HepG2 (cell line): ENCODE data around the gene SPCS1. TPM values are rescaled to one million over a fixed set of nuclear protein-coding genes. Genes with fewer than 3 reads are reported as not detected.

Source experiments
- ATAC-seq: fragments of 200-7000 bp; cut with Tn5 transposase; 3 replicates; pipeline ENCODE4 v1.9.1; 2020; ENCODE audit warnings: mild to moderate bottlenecking, moderate library complexity
- Bru-seq: library from RNA; stranded (reverse); fragments of 400-500 nt; gene quantifications from one replicate; lab custom pipeline; 2021; lab: Mats Ljungman, UMichigan
- BruChase-seq, 2 experiments: library from RNA; stranded (reverse); fragments of 400-500 nt; gene quantifications; one replicate each; lab custom pipeline; 2021; lab: Mats Ljungman, UMichigan
- BruUV-seq: library from RNA; stranded (reverse); fragments of 400-500 nt; replicated peaks from 2 replicates; lab custom pipeline; 2021; lab: Mats Ljungman, UMichigan
- CTCF ChIA-PET: fragments of 300-600 bp; formaldehyde crosslinking; extraction: SDS; loops from one replicate; lab custom pipeline; 2021; ENCODE audit warnings: low total read pairs, inconsistent platforms, low intra/inter-chr PET ratio; lab: Yijun Ruan, JAX
- POLR2A ChIA-PET: fragments of 350-600 bp; sonication (Branson Sonifier 250); formaldehyde crosslinking; loops from one replicate; lab custom pipeline; 2020; ENCODE audit warnings: antibody characterized with exemption, inconsistent platforms; lab: Yijun Ruan, JAX
- DNase-seq: peaks from one replicate; pipeline ENCODE4 v3.0.0-alpha.2; 2015; ENCODE audit warnings: low spot score
- FAIRE-seq: peaks from 3 replicates; lab custom pipeline; 2011; peaks lifted over from hg19 to GRCh38; lab: Jason Lieb, UNC
- H2AFZ ChIP-seq: one replicate; pipeline ENCODE4 v1.6.1; 2011; ENCODE audit warnings: low read length, inconsistent platforms
- H3K27ac ChIP-seq: fragments of 300-600 bp; 3 replicates; pipeline ENCODE4 v1.8.0; 2011; ENCODE audit warnings: mixed run types, mild to moderate bottlenecking, mixed read lengths, low read length, inconsistent platforms; ENCODE audit not compliant: insufficient read depth; ENCODE audit errors: extremely low read length
- H3K27me3 ChIP-seq, 2 experiments: fragments of 200-600 bp in 1 of 2; 2 replicates in 1 of 2; 3 replicates in 1 of 2; pipeline versions ENCODE4 v1.6.0 to v1.8.0; 2011; ENCODE audit warnings: low read length in 2 of 2, mild to moderate bottlenecking in 2 of 2, moderate library complexity in 2 of 2, inconsistent platforms in 1 of 2; ENCODE audit not compliant: insufficient read depth in 2 of 2, control insufficient read depth in 1 of 2
- H3K36me3 ChIP-seq, 2 experiments: fragments of 200-600 bp in 1 of 2; replicated peaks in 1 of 2; 2 replicates in 1 of 2; 3 replicates in 1 of 2; pipeline versions ENCODE4 v1.5.1 to v1.8.0; 2011; ENCODE audit warnings: low read length in 2 of 2, inconsistent platforms in 1 of 2; ENCODE audit not compliant: insufficient read depth in 2 of 2, control insufficient read depth in 1 of 2
- H3K4me1 ChIP-seq: 2 replicates; pipeline ENCODE4 v1.5.1; 2012; ENCODE audit warnings: low read length, inconsistent platforms; ENCODE audit not compliant: insufficient read depth
- H3K4me2 ChIP-seq: 2 replicates; pipeline ENCODE4 v1.6.0; 2011; ENCODE audit warnings: low read depth, low read length, inconsistent platforms
- H3K4me3 ChIP-seq, 3 experiments: fragments of 200-600 bp in 1 of 3; sonication (generic), shearing (Covaris generic) in 1 of 3; replicated peaks in 1 of 3; 2 replicates each; pipeline ENCODE4 v1.5.1; 2011 to 2016; ENCODE audit warnings: low read length in 3 of 3, inconsistent platforms in 2 of 3, low read depth in 2 of 3, mild to moderate bottlenecking in 2 of 3, control low read depth in 1 of 3, mixed read lengths in 1 of 3; ENCODE audit not compliant: insufficient read depth in 1 of 3
- H3K79me2 ChIP-seq: one replicate; pipeline ENCODE4 v1.6.1; 2011; ENCODE audit warnings: low read length, inconsistent platforms; ENCODE audit not compliant: insufficient read depth
- H3K9ac ChIP-seq: 2 replicates; pipeline ENCODE4 v1.6.0; 2011; ENCODE audit warnings: mild to moderate bottlenecking, low read depth, low read length, inconsistent platforms; ENCODE audit not compliant: insufficient read depth
- H3K9me3 ChIP-seq: 2 replicates; pipeline ENCODE4 v1.5.1; 2012; ENCODE audit warnings: mild to moderate bottlenecking, low read length
- H4K20me1 ChIP-seq: 2 replicates; pipeline ENCODE4 v1.6.0; 2011; ENCODE audit warnings: inconsistent platforms, mild to moderate bottlenecking, low read length, moderate library complexity; ENCODE audit not compliant: insufficient read depth
- ATAD3A ChIP-seq: sonication (generic); formaldehyde crosslinking; IDR thresholded peaks from 2 replicates; pipeline ENCODE4 v1.4.0; 2020; ENCODE audit warnings: missing genetic modification reagents
- CEBPG ChIP-seq: IDR thresholded peaks from 2 replicates; pipeline ENCODE4 v1.6.1; 2016
- NAIF1 ChIP-seq: sonication (generic); formaldehyde crosslinking; IDR thresholded peaks from 2 replicates; pipeline ENCODE4 v1.5.0; 2020; ENCODE audit warnings: mild to moderate bottlenecking, missing genetic modification reagents, borderline replicate concordance
- SP1 ChIP-seq, 2 experiments: fragments of 450-650 bp in 1 of 2; sonication (generic) in 1 of 2; formaldehyde crosslinking in 1 of 2; IDR thresholded peaks; 2 replicates each; pipeline versions ENCODE4 v1.4.0 to v1.6.1; 2016 to 2020; ENCODE audit warnings: missing genetic modification reagents in 1 of 2
- ZBTB21 ChIP-seq: sonication (generic); formaldehyde crosslinking; IDR thresholded peaks from 2 replicates; pipeline ENCODE4 v1.4.0; 2020; ENCODE audit warnings: missing genetic modification reagents
- ZBTB7A ChIP-seq: sonication (generic); formaldehyde crosslinking; IDR thresholded peaks from 2 replicates; pipeline ENCODE4 v1.8.0; 2022; ENCODE audit warnings: mild to moderate bottlenecking, missing genetic modification reagents
- ZSCAN29 ChIP-seq: sonication (generic); formaldehyde crosslinking; conservative IDR thresholded peaks from 2 replicates; pipeline ENCODE4 v1.4.0; 2020; ENCODE audit warnings: mild to moderate bottlenecking, missing genetic modification reagents
- WGBS: methylation state at CpG from one replicate; pipeline ENCODE4 v1.1.6; 2017; ENCODE audit warnings: low lambda C conversion rate; 5-methylcytosine and 5-hydroxymethylcytosine counted together
- in situ Hi-C: cut with HindIII; loops from 2 replicates; pipeline ENCODE4 v1.10.0; 2017; ENCODE audit warnings: low pct_unique_long_range_greater_than_20kb; ENCODE audit not compliant: extremely low pct_ligation_motif_present
- intact Hi-C: fragments of 100-400 bp; cut with micrococcal nuclease; formaldehyde crosslinking; loops from one replicate; pipeline ENCODE4 v1.10.0; 2022; ENCODE audit not compliant: unreplicated experiment
- long read RNA-seq, 2 experiments: library from RNA in 1 of 2; library from polyadenylated mRNA in 1 of 2; stranded (forward) in 1 of 2; unstranded in 1 of 2; transcript quantifications; one replicate each; pipeline ENCODE4 v2.0.0, GENCODE V29; 2019 to 2022
- polyA minus RNA-seq, 3 experiments: library from RNA; depleted of rRNA, polyadenylated mRNA; stranded (reverse); fragments of >200 nt; gene quantifications; 2 replicates each; pipeline ENCODE4 v1.2.3, GENCODE V29; 2011; ENCODE audit warnings: low replicate concordance in 1 of 3
- polyA plus RNA-seq, 8 experiments: library from polyadenylated mRNA; depleted of rRNA in 3 of 8; stranded (reverse) in 7 of 8; unstranded in 1 of 8; fragments of >200 nt; fragmentation: Illumina TruSeq in 4 of 8; extraction: Trizol in 4 of 8; gene quantifications; 2 replicates each; pipeline versions ENCODE4 v1.2.1 to v1.2.3, GENCODE V29; 2011 to 2016; ENCODE audit warnings: low read depth in 4 of 8, missing spikeins in 1 of 8, mixed read lengths in 1 of 8; ENCODE audit not compliant: insufficient read depth in 1 of 8
- total RNA-seq, 5 experiments: library from RNA; depleted of rRNA; stranded (reverse); fragments of >200 nt; fragmentation: Illumina TruSeq; extraction: Trizol; gene quantifications; 2 replicates each; pipeline ENCODE4 v1.2.3, GENCODE V29; 2016; ENCODE audit warnings: low read depth in 1 of 5
- TF ChIP-seq, protein P1 (sequence below): sonication (generic); formaldehyde crosslinking; IDR thresholded peaks from 2 replicates; pipeline ENCODE4 v1.4.0; 2020; ENCODE audit warnings: mild to moderate bottlenecking, missing genetic modification reagents

Gene SPCS1
- total RNA-seq (2016; rRNA removed; fragmentation: Illumina TruSeq; extraction: Trizol): 100 and 120 TPM in 2 replicates
- total RNA-seq (2016; cell fraction: cytosol; rRNA removed; fragmentation: Illumina TruSeq; extraction: Trizol; ENCODE audit: low read depth): 40.5 and 45.6 TPM in 2 replicates
- total RNA-seq (2016; cell fraction: insoluble cytoplasmic fraction; rRNA removed; fragmentation: Illumina TruSeq; extraction: Trizol): 101 and 120 TPM in 2 replicates
- 58.3 and 62.1 TPM in 2 replicates for total RNA-seq (2016; cell fraction: membrane; rRNA removed; fragmentation: Illumina TruSeq; extraction: Trizol)
- 98.8 and 103 TPM in 2 replicates for total RNA-seq (2016; cell fraction: nucleus; rRNA removed; fragmentation: Illumina TruSeq; extraction: Trizol)
- polyA plus RNA-seq (2011; rRNA removed): 61.8 and 84.6 TPM in 2 replicates
- polyA plus RNA-seq (2011; cell fraction: cytosol; rRNA removed): 92.3 and 116 TPM in 2 replicates
- 20.3 and 25.6 TPM in 2 replicates for polyA plus RNA-seq (2011; cell fraction: nucleus; rRNA removed)
- 100 and 134 TPM in 2 replicates for polyA plus RNA-seq (2012)
- polyA plus RNA-seq (2016; cell fraction: cytosol; fragmentation: Illumina TruSeq; extraction: Trizol; ENCODE audit: low read depth): 78.3 and 89.5 TPM in 2 replicates
- polyA plus RNA-seq (2016; cell fraction: insoluble cytoplasmic fraction; fragmentation: Illumina TruSeq; extraction: Trizol; ENCODE audit: low read depth): 176 and 187 TPM in 2 replicates
- polyA plus RNA-seq (2016; cell fraction: membrane; fragmentation: Illumina TruSeq; extraction: Trizol; ENCODE audit: low read depth): 91.4 and 105 TPM in 2 replicates
- polyA plus RNA-seq (2016; cell fraction: nucleus; fragmentation: Illumina TruSeq; extraction: Trizol; ENCODE audit: insufficient read depth, low read depth): 241 and 261 TPM in 2 replicates
- polyA minus RNA-seq (2011; rRNA and poly(A)+ RNA removed; ENCODE audit: low replicate concordance): 76.0 and 91.3 TPM in 2 replicates
- 48.9 and 80.5 TPM in 2 replicates for polyA minus RNA-seq (2011; cell fraction: cytosol; rRNA and poly(A)+ RNA removed)
- polyA minus RNA-seq (2011; cell fraction: nucleus; rRNA and poly(A)+ RNA removed): 23.1 and 23.6 TPM in 2 replicates
- percentile 82 among the genes with signal in this experiment for Bru-seq, nascent RNA
- BruChase-seq, experiment 1, labeled RNA remaining after a 6-hour chase: percentile 88 among the genes with signal in this experiment
- percentile 77 among the genes with signal in this experiment for BruChase-seq, experiment 2, labeled RNA remaining after a 2-hour chase
- long read RNA-seq, experiment 1, full-length matches to known transcripts: 251 of 270 reads
- long read RNA-seq, experiment 1, partial matches to known transcripts: 3 of 270 reads
- long read RNA-seq, experiment 1, other reads (novel, unspliced or antisense): 16 of 270 reads
- long read RNA-seq, experiment 2, full-length matches to known transcripts: 175 of 215 reads
- long read RNA-seq, experiment 2, partial matches to known transcripts: 20 of 215 reads
- long read RNA-seq, experiment 2, other reads (novel, unspliced or antisense): 20 of 215 reads

DNA sequence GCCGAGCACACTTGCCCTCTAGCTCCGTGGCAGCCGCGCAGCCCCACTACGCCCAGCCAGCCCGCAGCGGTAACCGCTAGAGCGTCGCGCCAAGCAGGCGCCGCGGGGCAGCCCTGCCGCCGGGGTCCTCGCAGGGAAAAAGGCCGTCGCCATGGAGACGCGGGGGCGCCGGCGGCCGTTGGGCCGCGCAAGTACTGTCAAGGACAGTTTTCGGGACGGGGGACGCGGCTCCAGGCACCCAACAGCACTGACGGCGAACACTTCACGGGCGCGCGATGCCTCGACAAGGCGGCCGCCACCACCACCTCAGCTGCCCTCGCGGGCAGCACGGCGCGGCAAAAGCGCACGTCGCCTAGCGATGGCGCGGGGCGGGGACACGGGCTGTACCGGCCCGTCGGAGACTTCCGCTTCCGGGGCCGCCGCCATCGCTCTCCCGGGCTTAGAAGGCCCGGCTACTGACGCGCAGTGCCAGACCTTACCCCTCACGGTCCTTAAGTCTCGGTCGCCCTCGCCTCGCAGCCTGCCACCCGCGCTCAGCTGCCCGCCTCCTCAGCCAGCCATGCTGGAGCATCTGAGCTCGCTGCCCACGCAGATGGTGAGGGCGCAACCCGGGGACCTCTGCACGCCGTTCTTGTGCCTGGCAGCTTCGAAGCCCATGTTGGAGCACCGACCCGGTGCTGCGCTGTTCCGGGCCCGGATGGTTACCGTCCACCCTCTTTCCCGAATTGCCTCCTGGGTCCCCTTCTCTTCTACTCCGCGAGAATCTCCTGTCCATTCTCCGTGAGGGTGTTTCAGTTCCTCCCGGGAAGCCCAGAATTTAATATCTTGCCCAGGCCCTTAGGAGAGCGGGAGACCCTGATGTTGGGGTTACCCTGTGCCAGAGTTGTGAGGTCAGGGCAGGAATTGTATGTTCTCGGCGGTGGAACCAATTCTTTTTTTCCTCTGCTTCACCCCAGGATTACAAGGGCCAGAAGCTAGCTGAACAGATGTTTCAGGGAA is at the start of gene SPCS1, which contains the start of gene GLT8D1:
TSS of gene SPCS1 (plus strand) at position 419 of the 999 bp plus-strand sequence. CDS start at position 560, 141 bp downstream.
TSS of gene GLT8D1 (minus strand) at position 104 of the 999 bp plus-strand sequence. CDS start 5,331 bp downstream, outside the sequence.
- no peak for FAIRE-seq
- H3K36me3 ChIP-seq: peaks cover 0 to 3% of the 10 kb centered on the region in 2 experiments; a peak in 1 of 5 replicates
- DNase-seq: peak; percentile 73
- H3K4me2 ChIP-seq: peak within 1 kb of the TSS; percentile 80
- BruUV-seq: no TSS peak
- POLR2A ChIA-PET: interaction anchor here (0.5 to 6.5 kb wide), 12 partner anchors 16 to 733 kb away, joined by 3 to 118 read pairs (median 4); partner anchors contain the start of genes GNL3, ITIH3, NEK4 and PBRM1
- H4K20me1 ChIP-seq: no peaks in the 10 kb centered on the region; the same call in 1 of the 2 replicates
- no peaks in the 10 kb centered on the region; a peak in 1 of 5 replicates for H3K27me3 ChIP-seq
- H3K4me1 ChIP-seq: peaks cover 45% of the 10 kb centered on the region
- H3K9ac ChIP-seq: peak within 1 kb of the TSS; percentile 85
- 1% methylated on average over 19 of the region's 94 CpGs for WGBS
- peak within 1 kb of the TSS; percentile 90 for H3K27ac ChIP-seq
- ATAC-seq: peak; percentile 88
- intact Hi-C loops (no loop called here), in situ Hi-C loops (no loop called here)
- peaks cover 47% of the 10 kb centered on the region for H3K79me2 ChIP-seq
- no peak within 1 kb of the TSS for H2AFZ ChIP-seq
- peak within 1 kb of the TSS; percentile 90 to 97 (median 95) for H3K4me3 ChIP-seq
- H3K9me3 ChIP-seq: no peaks in the 10 kb centered on the region
- CTCF ChIA-PET: no interaction called here
- TF ChIP-seq ZBTB21 (CRISPR knock-in tag) (no peak), CEBPG (CRISPR knock-in tag) (0 out of 2 replicates have a peak, but pooled peaks have one; percentile 4), SP1 (IDR thresholded peaks at IDR 0.05) (no peak), SP1 (CRISPR knock-in tag; IDR thresholded peaks at IDR 0.05) (no peak; the same call in 1 of the 2 replicates), ZSCAN29 (CRISPR knock-in tag) (peak; percentile 45; the same call in 1 of the 2 replicates), NAIF1 (CRISPR knock-in tag) (no peak; the same call in 1 of the 2 replicates), ATAD3A (CRISPR knock-in tag) (no peak), ZBTB7A (CRISPR knock-in tag) (no peak)
- TF ChIP-seq, protein P1, sequence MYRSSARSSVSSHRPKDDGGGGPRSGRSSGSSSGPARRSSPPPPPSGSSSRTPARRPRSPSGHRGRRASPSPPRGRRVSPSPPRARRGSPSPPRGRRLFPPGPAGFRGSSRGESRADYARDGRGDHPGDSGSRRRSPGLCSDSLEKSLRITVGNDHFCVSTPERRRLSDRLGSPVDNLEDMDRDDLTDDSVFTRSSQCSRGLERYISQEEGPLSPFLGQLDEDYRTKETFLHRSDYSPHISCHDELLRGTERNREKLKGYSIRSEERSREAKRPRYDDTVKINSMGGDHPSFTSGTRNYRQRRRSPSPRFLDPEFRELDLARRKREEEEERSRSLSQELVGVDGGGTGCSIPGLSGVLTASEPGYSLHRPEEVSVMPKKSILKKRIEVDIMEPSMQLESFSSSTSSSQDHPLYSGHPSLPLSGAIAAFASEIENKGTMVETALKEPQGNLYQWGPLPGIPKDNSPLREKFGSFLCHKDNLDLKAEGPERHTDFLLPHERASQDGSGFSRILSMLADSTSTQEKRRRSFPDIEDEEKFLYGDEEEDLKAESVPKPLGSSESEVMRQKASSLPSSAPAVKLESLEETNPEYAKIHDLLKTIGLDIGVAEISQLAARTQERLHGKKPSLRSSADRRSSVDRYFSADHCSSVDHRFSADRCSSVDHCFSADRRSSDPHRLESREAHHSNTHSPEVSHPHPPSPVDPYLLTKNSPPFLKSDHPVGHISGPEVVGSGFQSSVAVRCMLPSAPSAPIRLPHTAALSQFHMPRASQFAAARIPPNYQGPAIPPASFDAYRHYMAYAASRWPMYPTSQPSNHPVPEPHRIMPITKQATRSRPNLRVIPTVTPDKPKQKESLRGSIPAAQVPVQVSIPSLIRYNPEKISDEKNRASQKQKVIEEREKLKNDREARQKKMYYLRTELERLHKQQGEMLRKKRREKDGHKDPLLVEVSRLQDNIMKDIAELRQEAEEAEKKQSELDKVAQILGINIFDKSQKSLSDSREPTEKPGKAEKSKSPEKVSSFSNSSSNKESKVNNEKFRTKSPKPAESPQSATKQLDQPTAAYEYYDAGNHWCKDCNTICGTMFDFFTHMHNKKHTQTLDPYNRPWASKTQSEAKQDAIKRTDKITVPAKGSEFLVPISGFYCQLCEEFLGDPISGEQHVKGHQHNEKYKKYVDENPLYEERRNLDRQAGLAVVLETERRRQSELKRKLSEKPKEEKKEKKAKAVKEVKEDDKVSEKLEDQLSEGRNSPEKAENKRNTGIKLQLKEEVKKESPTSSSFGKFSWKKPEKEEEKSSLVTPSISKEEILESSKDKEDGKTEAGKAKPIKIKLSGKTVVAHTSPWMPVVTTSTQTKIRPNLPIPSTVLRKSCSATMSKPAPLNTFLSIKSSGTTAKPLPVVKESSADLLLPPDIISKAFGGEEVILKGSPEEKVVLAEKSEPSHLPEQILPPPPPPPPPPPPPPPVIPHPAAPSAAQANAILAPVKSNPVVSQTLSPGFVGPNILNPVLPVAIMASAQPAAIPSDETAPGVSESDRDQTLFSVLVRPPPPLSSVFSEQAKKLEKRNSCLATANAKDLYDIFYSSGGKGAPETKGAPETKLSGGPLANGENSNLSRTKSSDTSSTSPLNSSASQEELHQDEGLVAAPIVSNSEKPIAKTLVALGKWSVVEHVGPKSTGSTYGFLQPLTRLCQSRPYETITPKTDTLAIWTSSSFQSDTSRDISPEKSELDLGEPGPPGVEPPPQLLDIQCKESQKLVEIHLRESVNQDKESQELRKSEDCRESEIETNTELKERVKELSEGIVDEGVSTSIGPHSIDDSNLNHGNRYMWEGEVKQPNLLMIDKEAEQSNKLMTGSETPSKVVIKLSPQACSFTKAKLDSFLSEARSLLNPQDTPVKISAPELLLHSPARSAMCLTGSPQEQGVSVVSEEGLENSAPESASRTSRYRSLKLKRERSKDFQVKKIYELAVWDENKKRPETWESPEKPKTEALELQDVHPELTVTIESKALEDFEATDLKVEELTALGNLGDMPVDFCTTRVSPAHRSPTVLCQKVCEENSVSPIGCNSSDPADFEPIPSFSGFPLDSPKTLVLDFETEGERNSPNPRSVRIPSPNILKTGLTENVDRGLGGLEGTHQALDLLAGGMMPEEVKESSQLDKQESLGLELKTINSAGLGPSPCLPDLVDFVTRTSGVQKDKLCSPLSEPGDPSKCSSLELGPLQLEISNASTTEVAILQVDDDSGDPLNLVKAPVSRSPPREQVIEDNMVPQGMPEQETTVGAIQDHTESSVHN: no peak
